Activated CD4-positive, alpha-beta T cell treated with anti-CD3 and anti-CD28 coated beads, Interleukin-10, Interleukin-2, amounts not matched to agents 100 ng/mL and 50 ng/mL, durations not matched to agents 16 hours and 8 hours (primary cell): Measurements from ENCODE around the gene MDFIC.
A peak's percentile ranks its signal among the peaks of the same experiment; 100 is the strongest.
"Not testable (repeated sequence)": the region's sequence is repeated elsewhere in the genome, so short reads cannot be mapped to it uniquely, and the experiment has no call there.

Experiments
- DNase-seq: peaks from one replicate; pipeline ENCODE4 v3.0.0-alpha.2; 2020

Gene MDFIC, protein sequence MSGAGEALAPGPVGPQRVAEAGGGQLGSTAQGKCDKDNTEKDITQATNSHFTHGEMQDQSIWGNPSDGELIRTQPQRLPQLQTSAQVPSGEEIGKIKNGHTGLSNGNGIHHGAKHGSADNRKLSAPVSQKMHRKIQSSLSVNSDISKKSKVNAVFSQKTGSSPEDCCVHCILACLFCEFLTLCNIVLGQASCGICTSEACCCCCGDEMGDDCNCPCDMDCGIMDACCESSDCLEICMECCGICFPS

GRCh38 chr7:114922026-114922651, at the start of gene MDFIC:
Gene MDFIC, plus strand, starts transcription at chr7:114922094. Its CDS starts 940 bp downstream, at chr7:114923034.
- peak; percentile 75 for DNase-seq

- no peak for DNase-seq
Observed at GRCh38 chr7:114874170-114874569, 47.7 kb upstream of the MDFIC start.

GRCh38 chr7:114875186-114875585, 46.7 kb upstream of the MDFIC start:
- no peak for DNase-seq

- DNase-seq = no peak
Observed at GRCh38 chr7:114879554-114879953, 42.3 kb upstream of the MDFIC start.

- no peak for DNase-seq
Observed at GRCh38 chr7:114885836-114886235, 36.1 kb upstream of the MDFIC start.

DNA sequence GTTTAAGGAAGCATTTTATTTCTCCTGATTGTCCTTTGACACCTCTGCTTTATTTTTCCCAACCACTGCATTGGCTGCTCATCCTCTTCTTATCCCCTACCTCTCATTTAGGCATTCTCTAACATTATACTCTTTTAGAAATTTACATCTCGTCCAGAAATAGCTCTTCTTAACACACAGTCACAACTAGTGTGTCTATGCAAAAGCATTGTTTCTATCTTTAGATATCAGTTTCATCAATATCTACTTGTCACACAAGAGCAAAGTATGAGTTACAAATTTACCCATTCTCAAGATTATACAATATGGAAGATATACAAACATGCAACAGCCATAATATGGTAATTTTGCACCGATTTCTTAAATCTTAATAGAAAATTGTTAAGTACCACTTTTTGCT, 35.7 kb upstream of the MDFIC start:
- DNase-seq = no peak

GRCh38 chr7:114889116-114889515, 32.8 kb upstream of the MDFIC start:
- not testable (repeated sequence) for DNase-seq

DNA sequence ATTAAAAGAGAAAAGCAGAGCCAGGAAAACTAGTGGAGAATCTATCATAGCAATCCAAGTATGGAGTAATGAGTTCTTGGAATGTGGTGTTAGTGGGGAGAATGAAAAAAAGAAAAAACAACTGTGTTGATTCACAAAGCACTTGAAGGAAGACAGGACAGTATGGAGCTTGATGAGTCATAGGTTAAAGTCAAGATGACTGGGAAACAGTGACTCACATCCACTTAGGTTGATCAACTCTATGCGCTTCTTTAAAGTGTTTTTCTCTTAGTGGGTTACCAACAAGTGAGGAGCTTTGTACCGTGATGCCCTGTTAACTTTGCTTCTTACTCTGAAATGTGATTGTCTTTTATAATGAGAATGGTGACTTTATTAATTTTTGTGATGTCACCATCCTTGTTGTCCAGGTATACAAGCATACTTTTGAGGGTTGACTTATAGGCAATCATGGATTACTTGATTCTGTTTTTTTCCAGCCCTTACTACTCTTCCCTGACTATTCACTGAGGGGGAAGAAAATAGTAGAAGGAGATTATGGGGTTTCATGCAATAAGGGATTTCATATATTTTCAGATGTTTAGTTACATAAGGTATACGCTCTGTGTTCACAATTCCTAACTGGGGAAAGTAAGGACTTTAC, 32.1 kb upstream of the MDFIC start:
- DNase-seq = peak; percentile 86

- DNase-seq = no peak
Observed at GRCh38 chr7:114890561-114890960, 31.3 kb upstream of the MDFIC start.

GRCh38 chr7:114900127-114900526, 21.8 kb upstream of the MDFIC start:
- no peak for DNase-seq

GRCh38 chr7:114901771-114902170, 20.1 kb upstream of the MDFIC start:
- DNase-seq = no peak

DNA sequence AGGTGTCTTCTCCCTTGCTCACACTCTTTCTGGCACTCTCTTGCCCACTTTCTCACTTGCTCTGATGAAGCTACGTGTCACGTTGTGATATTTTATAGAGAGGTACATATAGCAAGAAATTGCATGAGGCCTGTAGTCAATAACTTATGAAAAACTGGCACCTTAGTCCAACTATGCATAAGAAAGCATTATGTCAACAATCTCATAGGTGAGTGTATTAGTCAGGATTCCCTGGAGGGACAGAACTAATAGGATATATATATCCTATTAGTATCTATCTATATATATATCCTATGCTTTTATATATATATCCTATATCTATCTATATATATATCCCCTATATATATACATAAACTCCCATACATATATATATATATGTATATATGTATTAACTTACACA, 18.8 kb upstream of the MDFIC start:
- DNase-seq = no peak

GRCh38 chr7:114910787-114911186, 11.1 kb upstream of the MDFIC start:
- no peak for DNase-seq

DNA sequence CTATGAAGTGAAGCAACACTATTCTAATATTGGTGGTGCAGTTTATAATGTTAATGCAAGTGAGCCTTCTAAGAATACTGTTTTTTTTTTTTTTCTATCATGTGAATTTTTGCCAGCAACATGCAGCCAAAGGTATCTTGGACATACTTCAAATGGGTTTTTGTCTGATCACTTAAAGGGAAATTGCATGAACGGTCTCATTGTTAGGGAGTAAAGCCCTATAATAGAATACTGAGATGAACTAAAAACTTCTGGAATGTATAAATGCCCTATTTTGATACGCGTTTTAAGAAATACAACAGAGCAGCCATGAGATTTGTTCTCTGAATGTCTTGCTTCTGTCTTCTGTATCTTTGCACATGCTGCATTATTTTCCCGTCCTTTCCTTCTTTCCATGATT, 10.5 kb upstream of the MDFIC start:
- no peak for DNase-seq

DNA sequence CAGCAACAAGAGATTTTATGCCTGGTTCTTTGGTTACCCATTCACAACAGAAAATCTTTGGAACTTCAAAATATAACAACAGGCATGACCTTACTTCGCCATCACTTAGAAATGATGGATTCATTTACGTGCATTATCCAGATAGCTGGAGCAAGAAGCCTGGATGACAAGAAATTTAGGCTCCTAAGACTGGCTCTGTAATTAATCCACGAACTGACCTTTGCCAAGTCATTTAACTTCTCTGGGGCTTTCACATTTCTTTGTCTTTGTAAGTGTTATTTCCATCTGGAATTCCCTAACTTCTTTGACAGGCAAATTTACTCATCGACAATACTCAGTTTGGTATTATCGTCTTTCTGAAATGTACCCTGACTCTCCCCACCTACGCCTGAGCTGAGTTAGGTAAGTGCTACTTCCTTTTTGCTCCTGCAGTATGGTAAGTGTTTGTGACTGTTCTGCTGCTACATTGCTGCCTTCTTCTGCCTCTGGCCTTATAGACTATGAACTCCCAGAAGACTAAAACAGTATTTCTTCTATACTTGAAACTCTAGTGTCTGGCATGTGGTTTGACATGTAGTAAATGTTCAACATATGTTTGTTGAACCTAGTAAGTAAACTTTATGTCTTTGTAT, 5.5 kb upstream of the MDFIC start:
- DNase-seq = peak; percentile 71

GRCh38 chr7:114917211-114917839, 4.6 kb upstream of the MDFIC start:
- no peak for DNase-seq

- DNase-seq = no peak
Observed at GRCh38 chr7:114919587-114919986, 2.3 kb upstream of the MDFIC start.

- peak; percentile 70 for DNase-seq
Observed at GRCh38 chr7:114921631-114922025, 266 bp upstream of the MDFIC start.

GRCh38 chr7:114922652-114923402, 933 bp downstream of the MDFIC start:
- DNase-seq = peak; percentile 87

DNA sequence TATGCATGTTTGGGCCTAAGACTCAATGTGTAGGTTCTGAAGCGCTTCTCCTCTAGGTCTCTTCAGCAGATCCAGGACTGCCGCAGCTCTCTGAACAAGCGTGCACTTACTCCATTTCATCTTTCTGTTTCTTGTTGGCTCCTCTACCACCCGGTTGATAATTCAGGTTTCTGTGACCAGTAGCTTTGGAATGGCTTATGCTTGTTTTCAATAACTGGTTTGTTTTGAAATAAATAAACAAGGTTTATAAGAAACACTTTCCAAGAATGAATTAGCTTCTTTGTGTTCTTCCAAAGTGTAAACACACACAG, 1.5 kb downstream of the MDFIC start:
- DNase-seq = no peak

DNA sequence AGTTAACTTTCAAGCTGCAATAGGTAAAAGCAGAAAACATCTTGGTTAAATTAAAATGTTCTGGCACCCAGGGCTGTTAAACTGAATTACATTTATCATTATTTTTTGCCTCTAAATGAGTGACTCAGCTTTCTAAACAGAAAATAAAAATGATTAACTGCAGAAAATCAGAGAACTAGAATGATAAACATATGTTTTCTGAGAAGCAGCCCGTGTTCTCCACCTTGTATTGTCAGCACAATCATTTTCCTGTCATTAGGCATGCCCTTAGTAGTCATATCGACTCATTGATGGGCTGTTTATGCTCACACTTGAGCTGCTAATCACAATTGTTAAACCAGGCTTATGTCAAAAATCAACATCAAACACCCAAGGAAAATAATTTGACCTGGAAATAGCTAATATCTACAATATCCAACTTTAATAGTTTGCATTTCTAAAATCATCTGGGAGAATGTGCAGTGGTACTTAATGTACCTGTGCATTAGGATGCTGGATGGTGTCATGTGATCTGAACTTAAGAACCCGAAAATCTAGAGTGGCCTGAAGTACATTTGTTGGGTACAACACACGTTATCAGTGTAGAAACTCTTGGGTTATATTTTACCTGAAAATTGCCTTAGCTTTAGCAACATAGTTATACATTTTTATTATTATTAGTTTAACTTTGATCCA, 2.3 kb downstream of the MDFIC start:
- peak; percentile 63 for DNase-seq

- no peak for DNase-seq
Observed at GRCh38 chr7:114925434-114925833, 3.5 kb downstream of the MDFIC start.
